Activated CD4-positive, alpha-beta memory T cell treated with anti-CD3 and anti-CD28 coated beads, Interleukin-2, amount 10 ng/mL, durations not matched to agents 7 days and 5 days (primary cell): ENCODE measurements around the gene CMTM4. TPM values are rescaled to one million over a fixed set of nuclear protein-coding genes. Genes with fewer than 3 reads are reported as not detected.

Experiments used
- CTCF ChIA-PET: fragments of 350-600 bp; sonication (Branson Sonifier 250); formaldehyde crosslinking; loops from one replicate; lab custom pipeline; 2021; ENCODE audit warnings: antibody characterized with exemption, inconsistent platforms; lab: Charles Lee
- POLR2A ChIA-PET: fragments of 350-600 bp; sonication (Branson Sonifier 250); formaldehyde crosslinking; loops from one replicate; lab custom pipeline; 2021; ENCODE audit warnings: antibody characterized with exemption; lab: Charles Lee
- DNase-seq: peaks from one replicate; pipeline ENCODE4 v3.0.0-alpha.2; 2020
- H3K27ac Mint-ChIP-seq: one replicate; pipeline ENCODE4 v1.8.0; 2021; ENCODE audit warnings: mild to moderate bottlenecking, mixed read lengths
- H3K27me3 Mint-ChIP-seq: one replicate; pipeline ENCODE4 v1.8.0; 2021; ENCODE audit warnings: mixed read lengths
- H3K36me3 Mint-ChIP-seq: one replicate; pipeline ENCODE4 v1.8.0; 2021; ENCODE audit warnings: low read depth, mixed read lengths
- H3K4me1 Mint-ChIP-seq: one replicate; pipeline ENCODE4 v1.8.0; 2021; ENCODE audit warnings: mixed read lengths
- H3K4me3 Mint-ChIP-seq: one replicate; pipeline ENCODE4 v1.8.0; 2021; ENCODE audit warnings: mild to moderate bottlenecking, mixed read lengths
- H3K9me3 Mint-ChIP-seq: one replicate; pipeline ENCODE4 v1.8.0; 2021; ENCODE audit warnings: mixed read lengths
- total RNA-seq, 2 experiments: library from RNA; stranded (reverse); gene quantifications; one replicate each; pipeline ENCODE4 v1.2.3, GENCODE V29; 2021

Gene CMTM4
- total RNA-seq, 2 experiments from 2014 or later: 0.53 to 0.58 TPM

DNA sequence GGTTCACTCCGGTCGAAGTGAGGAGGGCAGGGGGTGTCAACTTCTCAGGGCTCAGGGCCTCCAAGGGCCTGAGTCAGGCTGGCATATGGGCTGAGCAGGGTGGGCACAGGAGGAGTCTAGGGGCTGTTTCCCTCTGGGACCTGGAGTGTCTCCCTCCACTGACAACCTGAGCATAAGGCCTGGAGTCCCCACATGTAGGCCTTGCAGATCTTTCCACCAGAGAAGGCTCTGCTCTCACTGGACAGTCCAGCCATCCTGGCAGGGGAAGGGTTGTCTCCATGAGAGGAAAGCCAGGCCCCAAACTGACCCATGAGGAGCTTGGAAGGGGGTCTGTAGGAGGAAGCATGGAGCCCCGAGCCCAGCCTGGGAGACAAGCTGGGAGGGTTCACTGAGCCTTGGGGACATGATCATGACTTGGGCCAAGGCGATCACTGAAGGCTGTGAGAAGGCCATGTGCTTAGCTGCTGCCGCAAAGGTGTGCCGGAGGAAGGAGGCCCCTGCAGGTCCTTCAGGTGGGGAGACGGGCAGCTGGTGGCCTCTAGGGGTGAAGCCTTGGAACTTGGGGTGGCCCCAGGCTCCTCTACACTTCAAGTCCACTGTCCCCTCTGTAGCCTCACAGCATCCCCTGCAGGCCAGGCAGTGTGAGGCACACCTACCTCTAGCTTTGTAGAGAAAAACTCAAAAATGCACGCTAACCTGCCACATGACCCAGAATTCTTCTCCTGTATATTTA, 107.4 kb downstream of the CMTM4 start:
- Mint-ChIP-seq H3K36me3 (no peaks in the 10 kb centered on the region), H3K4me3 (peak overlapping the region; percentile 67), H3K27me3 (peaks cover 2% of the 10 kb centered on the region), H3K9me3 (peaks cover 3% of the 10 kb centered on the region), H3K27ac (peak overlapping the region; percentile 47), H3K4me1 (peaks cover 26% of the 10 kb centered on the region)
- DNase-seq: peak; percentile 81
- ChIA-PET POLR2A (interaction anchor here (1.1 to 2.7 kb wide), 9 partner anchors 9 to 182 kb away, joined by 4 to 36 read pairs (median 5); partner anchors contain the start of genes CKLF, CMTM2 and CMTM3), CTCF (interaction anchor here (0.5 to 2.8 kb wide), 27 partner anchors 9 to 247 kb away, joined by 3 to 49 read pairs (median 5); partner anchors contain the start of genes CKLF, CMTM2, CMTM3 and TK2)

DNA sequence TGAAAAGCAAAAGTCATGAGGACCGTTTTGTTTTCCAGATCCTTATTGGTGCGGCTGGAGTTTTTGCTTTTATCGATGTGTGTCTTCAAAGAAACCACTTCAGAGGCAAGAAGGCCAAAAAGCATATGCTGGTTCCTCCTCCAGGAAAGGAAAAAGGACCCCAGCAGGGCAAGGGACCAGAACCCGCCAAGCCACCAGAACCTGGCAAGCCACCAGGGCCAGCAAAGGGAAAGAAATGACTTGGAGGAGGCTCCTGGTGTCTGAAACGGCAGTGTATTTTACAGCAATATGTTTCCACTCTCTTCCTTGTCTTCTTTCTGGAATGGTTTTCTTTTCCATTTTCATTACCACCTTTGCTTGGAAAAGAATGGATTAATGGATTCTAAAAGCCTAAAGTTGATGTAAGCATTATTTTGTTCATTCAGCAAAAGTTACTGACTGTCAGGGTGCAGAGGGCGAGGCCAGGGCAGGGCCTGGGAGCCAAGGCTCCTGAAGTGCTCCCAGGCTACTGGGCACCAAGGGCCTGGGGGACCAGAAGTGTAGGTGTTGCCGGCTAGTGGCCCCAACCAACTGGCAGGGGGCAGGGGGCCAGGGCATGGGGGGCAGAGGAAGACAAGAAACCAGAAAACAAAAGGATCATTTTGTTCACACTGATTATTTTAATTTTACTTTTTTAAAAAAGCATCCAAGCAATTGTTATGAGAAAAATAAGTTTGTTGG, 108.5 kb downstream of the CMTM4 start:
- Mint-ChIP-seq H3K27ac (no peak overlapping the region), H3K36me3 (no peaks in the 10 kb centered on the region), H3K27me3 (peaks cover 2% of the 10 kb centered on the region), H3K9me3 (no peaks in the 10 kb centered on the region), H3K4me1 (peaks cover 26% of the 10 kb centered on the region), H3K4me3 (no peak overlapping the region)
- ChIA-PET CTCF (interaction anchor here (2.4 to 2.8 kb wide), 3 partner anchors 10 to 181 kb away, joined by 14 to 49 read pairs (median 15); no protein-coding TSS in a partner anchor), POLR2A (no interaction called here)
- DNase-seq: no peak

DNA sequence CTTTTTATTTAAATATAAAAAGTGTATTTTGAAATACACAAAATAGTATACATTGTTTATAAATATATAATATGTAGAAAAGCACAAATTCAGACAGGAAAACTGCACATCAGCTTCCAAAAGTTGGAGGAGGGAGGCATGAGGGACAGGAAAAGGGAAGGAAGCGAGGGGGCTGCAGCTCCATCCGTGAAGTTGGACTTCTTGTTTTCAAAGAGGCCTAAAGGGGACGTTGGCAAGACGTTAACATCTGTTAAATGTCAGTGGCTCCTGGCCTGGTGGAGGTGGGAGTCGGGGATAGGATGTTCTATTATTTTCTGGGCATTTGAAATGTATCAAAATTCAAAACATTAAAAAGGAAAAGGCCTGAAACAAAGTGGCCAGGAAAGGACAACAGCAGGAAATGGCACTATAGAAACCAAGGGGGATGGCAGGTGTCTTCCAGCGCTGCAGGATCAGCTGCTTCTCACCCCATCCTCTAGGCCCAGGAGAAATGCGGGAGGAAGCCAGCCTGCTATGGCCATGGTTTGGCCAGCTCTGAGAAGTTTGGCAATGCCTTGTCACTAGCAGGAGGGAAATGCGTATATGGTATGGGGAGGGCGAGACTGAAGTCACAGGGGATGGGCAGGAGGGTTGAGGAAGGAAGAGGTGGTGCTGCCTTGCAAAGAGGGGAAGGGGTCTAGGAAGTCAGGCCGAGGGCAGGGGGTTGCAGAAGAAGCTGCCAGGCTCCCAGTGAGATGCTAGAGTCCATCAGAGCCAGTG, 110.9 kb downstream of the CMTM4 start:
- Mint-ChIP-seq H3K27ac (no peak overlapping the region), H3K27me3 (peaks cover 5% of the 10 kb centered on the region)

GRCh38 chr16:66581246-66581952, 115.1 kb downstream of the CMTM4 start:
- Mint-ChIP-seq H3K27ac (no peak overlapping the region), H3K9me3 (no peaks in the 10 kb centered on the region), H3K4me3 (no peak overlapping the region), H3K4me1 (peaks cover 9% of the 10 kb centered on the region), H3K27me3 (peaks cover 36% of the 10 kb centered on the region), H3K36me3 (peaks cover 6% of the 10 kb centered on the region)
- POLR2A ChIA-PET: interaction anchor here (1.1 to 1.4 kb wide), 3 partner anchors 9 to 16 kb away, joined by 3 to 4 read pairs (median 3); no protein-coding TSS in a partner anchor
- DNase-seq: no peak
- CTCF ChIA-PET: interaction anchor here (1.3 to 4.1 kb wide), 2 partner anchors 8 to 27 kb away, joined by 5 to 19 read pairs; no protein-coding TSS in a partner anchor

More for the DNA sequence above, 110.9 kb downstream of the CMTM4 start:
- H3K36me3 Mint-ChIP-seq: no peaks in the 10 kb centered on the region
- DNase-seq: peak; percentile 9
- CTCF ChIA-PET: no interaction called here
- H3K4me3 Mint-ChIP-seq: no peak overlapping the region
- H3K4me1 Mint-ChIP-seq: peaks cover 20% of the 10 kb centered on the region
- POLR2A ChIA-PET: interaction anchor here (1.0 kb wide), 1 partner anchor 18 kb away, joined by 3 read pairs; the partner anchor contains the start of gene CMTM3
- no peaks in the 10 kb centered on the region for H3K9me3 Mint-ChIP-seq

GRCh38 chr16:66580605-66581209, 115.8 kb downstream of the CMTM4 start:
- CTCF ChIA-PET: interaction anchor here (0.8 to 4.1 kb wide), 3 partner anchors 9 to 287 kb away, joined by 3 to 19 read pairs (median 5); no protein-coding TSS in a partner anchor
- H3K9me3 Mint-ChIP-seq: no peaks in the 10 kb centered on the region

DNA sequence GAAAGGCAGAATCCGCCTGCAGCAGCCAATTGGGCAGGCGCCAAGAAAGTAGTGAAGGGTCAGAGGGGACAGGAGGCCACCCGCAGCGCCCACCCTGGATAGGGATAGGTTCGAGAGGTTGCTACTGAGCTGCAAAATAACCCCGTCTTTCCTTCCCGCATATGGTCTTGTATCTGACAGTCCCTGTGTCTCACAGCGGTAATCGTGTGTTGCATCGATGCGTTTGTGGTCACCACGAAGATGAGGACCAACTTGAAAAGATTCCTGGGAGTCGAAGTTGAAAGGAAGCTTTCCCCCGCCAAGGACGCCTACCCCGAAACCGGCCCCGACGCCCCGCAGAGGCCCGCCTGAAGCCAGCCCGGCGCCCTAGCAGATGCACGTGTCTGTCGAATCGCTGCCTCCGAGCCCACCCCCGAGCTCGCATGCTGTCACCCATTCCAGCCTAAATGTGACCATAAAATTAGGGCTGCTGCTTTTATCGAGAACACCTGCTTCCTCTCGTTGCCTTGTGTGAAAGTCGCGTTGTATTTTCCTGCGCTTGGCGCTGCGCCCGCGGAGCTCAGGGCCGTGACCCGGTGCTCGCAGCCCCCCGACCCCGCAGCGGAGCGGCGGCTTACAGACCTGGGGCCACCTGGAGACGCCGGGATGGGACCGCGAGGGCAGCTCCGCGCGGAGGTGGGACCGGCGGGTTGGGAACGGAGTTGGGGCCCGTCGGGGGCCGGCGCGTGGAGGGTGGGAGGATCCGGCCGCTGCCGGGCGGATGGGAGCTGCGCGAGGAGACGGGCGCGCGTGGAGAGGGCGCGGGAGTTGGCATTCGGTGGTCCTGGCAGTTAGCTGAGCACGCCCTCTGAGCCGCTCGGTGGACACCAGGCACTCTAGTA, 117.7 kb downstream of the CMTM4 start, which contains the start of gene CMTM2:
Gene CMTM2 (plus strand): TSS at position 813 of the 881 bp plus-strand sequence. CDS start 145 bp downstream, outside the sequence.
- ChIA-PET CTCF (interaction anchor here (2.0 to 4.1 kb wide), 3 partner anchors 11 to 30 kb away, joined by 7 to 19 read pairs (median 9); no protein-coding TSS in a partner anchor), POLR2A (interaction anchor here (0.8 to 1.7 kb wide), 5 partner anchors 10 to 27 kb away, joined by 4 to 5 read pairs (median 4); partner anchors contain the start of gene CMTM3)
- no peak within 1 kb of the TSS for H3K27ac Mint-ChIP-seq
- H3K4me1 Mint-ChIP-seq: peaks cover 9% of the 10 kb centered on the region
- H3K4me3 Mint-ChIP-seq: no peak within 1 kb of the TSS
- no peaks in the 10 kb centered on the region for H3K9me3 Mint-ChIP-seq
- H3K27me3 Mint-ChIP-seq: peaks cover 36% of the 10 kb centered on the region
- no peak for DNase-seq
- peaks cover 10% of the 10 kb centered on the region for H3K36me3 Mint-ChIP-seq

More at GRCh38 chr16:66580605-66581209, 115.8 kb downstream of the CMTM4 start:
- Mint-ChIP-seq H3K27me3 (peaks cover 36% of the 10 kb centered on the region), H3K27ac (no peak overlapping the region), H3K4me1 (peaks cover 9% of the 10 kb centered on the region), H3K36me3 (peaks cover 6% of the 10 kb centered on the region), H3K4me3 (no peak overlapping the region)
- POLR2A ChIA-PET: interaction anchor here (1.1 to 1.2 kb wide), 2 partner anchors 8 to 10 kb away, joined by 3 to 4 read pairs; no protein-coding TSS in a partner anchor
- no peak for DNase-seq

DNA sequence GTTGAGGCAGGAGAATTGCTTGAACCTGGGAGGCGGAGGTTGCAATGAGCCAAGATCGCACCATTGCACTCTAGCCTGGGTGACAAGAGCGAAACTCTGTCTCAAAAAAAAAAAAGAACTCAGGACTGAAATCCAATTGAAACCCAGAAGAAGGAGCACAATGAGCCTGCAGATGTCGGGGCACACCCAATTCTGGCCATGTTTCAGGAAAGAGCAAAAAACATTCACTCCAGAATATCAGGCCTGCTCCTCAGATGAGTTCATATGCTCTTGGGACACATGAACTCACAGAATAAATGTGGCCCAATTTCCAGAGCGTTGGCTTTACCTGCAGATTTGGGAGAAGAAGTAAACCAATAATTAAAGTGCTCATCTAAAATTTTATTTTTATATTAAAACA, 120.2 kb downstream of the CMTM4 start:
- Mint-ChIP-seq H3K4me1 (peaks cover 13% of the 10 kb centered on the region), H3K27ac (no peak overlapping the region), H3K27me3 (peaks cover 36% of the 10 kb centered on the region), H3K4me3 (no peak overlapping the region), H3K36me3 (peaks cover 18% of the 10 kb centered on the region), H3K9me3 (no peaks in the 10 kb centered on the region)
- no peak for DNase-seq
- ChIA-PET POLR2A (interaction anchor here (1.2 to 1.7 kb wide), 2 partner anchors 14 to 25 kb away, joined by 4 read pairs; no protein-coding TSS in a partner anchor), CTCF (interaction anchor here (0.7 to 2.4 kb wide), 3 partner anchors 14 to 33 kb away, joined by 3 to 7 read pairs (median 3); no protein-coding TSS in a partner anchor)

DNA sequence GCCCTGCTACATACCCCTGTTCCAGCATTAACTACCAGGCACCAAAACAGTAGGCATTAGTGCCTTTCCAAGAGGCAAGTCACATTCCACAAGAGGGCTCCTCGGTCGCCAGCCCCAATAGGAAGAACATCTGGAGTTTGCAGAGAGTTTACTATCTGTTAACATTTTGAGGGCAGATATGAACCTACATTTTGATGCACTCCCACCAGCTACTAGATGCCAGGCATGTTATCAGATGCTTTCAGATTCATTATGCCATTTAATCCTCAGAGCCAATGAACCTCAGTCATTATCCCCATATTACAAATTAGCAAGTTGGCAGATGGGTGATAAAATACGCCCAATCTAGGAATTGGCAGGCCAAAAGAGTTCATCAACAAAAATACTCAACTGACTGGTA, 121.5 kb downstream of the CMTM4 start:
- Mint-ChIP-seq H3K4me3 (no peak overlapping the region), H3K27me3 (peaks cover 28% of the 10 kb centered on the region), H3K36me3 (peaks cover 26% of the 10 kb centered on the region), H3K27ac (no peak overlapping the region), H3K9me3 (no peaks in the 10 kb centered on the region), H3K4me1 (peaks cover 16% of the 10 kb centered on the region)
- ChIA-PET POLR2A (interaction anchor here (1.7 kb wide), 1 partner anchor 10 kb away, joined by 6 read pairs; no protein-coding TSS in a partner anchor), CTCF (interaction anchor here (1.0 to 2.3 kb wide), 4 partner anchors 10 to 34 kb away, joined by 3 to 15 read pairs (median 7); no protein-coding TSS in a partner anchor)
- no peak for DNase-seq

GRCh38 chr16:66574531-66574930, 122.0 kb downstream of the CMTM4 start:
- ChIA-PET POLR2A (interaction anchor here (1.7 kb wide), 1 partner anchor 10 kb away, joined by 6 read pairs; no protein-coding TSS in a partner anchor), CTCF (interaction anchor here (1.0 to 2.3 kb wide), 4 partner anchors 9 to 34 kb away, joined by 3 to 15 read pairs (median 7); no protein-coding TSS in a partner anchor)
- Mint-ChIP-seq H3K4me1 (peaks cover 13% of the 10 kb centered on the region), H3K27ac (no peak overlapping the region), H3K9me3 (no peaks in the 10 kb centered on the region), H3K36me3 (peaks cover 29% of the 10 kb centered on the region), H3K27me3 (peaks cover 23% of the 10 kb centered on the region), H3K4me3 (no peak overlapping the region)
- DNase-seq: no peak

DNA sequence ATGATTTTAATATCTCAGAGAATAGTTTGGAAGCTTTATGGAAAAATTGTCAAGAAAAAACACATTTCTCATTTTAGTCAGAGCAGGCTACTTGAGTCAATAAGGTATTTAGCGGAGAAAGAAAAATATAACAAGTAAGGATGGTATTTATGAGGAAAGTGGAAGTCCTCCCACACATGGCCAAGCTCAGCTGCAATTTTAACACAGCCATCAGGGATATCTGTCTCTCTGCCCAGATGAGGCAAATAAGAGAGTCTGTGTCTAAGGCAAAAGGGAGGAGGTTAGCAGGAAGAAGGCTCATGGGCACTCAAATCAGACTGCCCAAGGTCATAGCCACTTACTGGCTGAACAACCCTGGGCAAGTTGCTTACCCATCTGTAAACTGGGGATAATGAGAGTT, 122.5 kb downstream of the CMTM4 start:
- CTCF ChIA-PET: interaction anchor here (1.0 to 2.3 kb wide), 4 partner anchors 9 to 35 kb away, joined by 3 to 15 read pairs (median 4); no protein-coding TSS in a partner anchor
- Mint-ChIP-seq H3K27ac (no peak overlapping the region), H3K27me3 (peaks cover 19% of the 10 kb centered on the region), H3K9me3 (no peaks in the 10 kb centered on the region), H3K36me3 (peaks cover 34% of the 10 kb centered on the region), H3K4me1 (peaks cover 11% of the 10 kb centered on the region), H3K4me3 (no peak overlapping the region)
- DNase-seq: no peak
- POLR2A ChIA-PET: interaction anchor here (1.7 kb wide), 1 partner anchor 9 kb away, joined by 6 read pairs; no protein-coding TSS in a partner anchor
